HUDEP-2 (cell line): ENCODE results near the gene TP53I3.
A peak's percentile ranks its signal among the peaks of the same experiment; 100 is the strongest.
"Not testable (repeated sequence)": the region's sequence is repeated elsewhere in the genome, so short reads cannot be mapped to it uniquely, and the experiment has no call there.

Source experiments
- DNase-seq, 76 experiments: peaks; one replicate each; lab custom pipeline; 2025; ENCODE audit not compliant: unreplicated experiment in 76 of 76; lab: John Stamatoyannopoulos, UW

Gene TP53I3

GRCh38 chr2:24101992-24102391 is 17.4 kb upstream of the TP53I3 start:
- DNase-seq: no peak

GRCh38 chr2:24100732-24101131 is 16.1 kb upstream of the TP53I3 start:
- DNase-seq: not testable (repeated sequence)

GRCh38 chr2:24095171-24095677 is 10.6 kb upstream of the TP53I3 start:
- not testable (repeated sequence) for DNase-seq

- DNase-seq: not testable (repeated sequence)
Measured at GRCh38 chr2:24093270-24093669, 8.6 kb upstream of the TP53I3 start.

GRCh38 chr2:24088821-24089359 is 4.3 kb upstream of the TP53I3 start:
- no peak for DNase-seq

GRCh38 chr2:24087032-24087431 is 2.4 kb upstream of the TP53I3 start:
- no peak for DNase-seq

GRCh38 chr2:24086241-24086640 is 1.6 kb upstream of the TP53I3 start:
- no peak for DNase-seq

- peak in 5 of 76 experiments; percentile 10 to 46 (median 26) for DNase-seq
Measured at GRCh38 chr2:24085200-24085489, 511 bp upstream of the TP53I3 start.

- DNase-seq: peak; percentile 72 to 95 (median 86)
Measured at GRCh38 chr2:24083567-24084385, 858 bp downstream of the TP53I3 start.

GRCh38 chr2:24082787-24083566 is 1.7 kb downstream of the TP53I3 start:
- peak in 1 of 76 experiments; percentile 18 for DNase-seq

GRCh38 chr2:24080701-24081100 is 3.9 kb downstream of the TP53I3 start:
- DNase-seq: no peak

GRCh38 chr2:24077879-24078278 is 6.8 kb downstream of the TP53I3 start:
- no peak for DNase-seq

- peak in 9 of 76 experiments; percentile 2 to 42 (median 23) for DNase-seq
Measured at GRCh38 chr2:24077535-24077877, 7.1 kb downstream of the TP53I3 start.

GRCh38 chr2:24076849-24077534 is 7.6 kb downstream of the TP53I3 start:
- DNase-seq: peak in 15 of 76 experiments; percentile 7 to 89 (median 33)

- peak; percentile 62 to 99 (median 97) for DNase-seq
Measured at GRCh38 chr2:24075915-24076848, 8.5 kb downstream of the TP53I3 start, which contains the start of gene SF3B6. TSS of gene SF3B6 (minus strand) at chr2:24076326. CDS start at chr2:24076229, 97 bp downstream.

GRCh38 chr2:24075259-24075658 is 9.4 kb downstream of the TP53I3 start:
- no peak for DNase-seq

GRCh38 chr2:24073816-24074215 is 10.8 kb downstream of the TP53I3 start:
- DNase-seq: no peak

- DNase-seq: no peak
Measured at GRCh38 chr2:24072259-24072658, 12.4 kb downstream of the TP53I3 start.

GRCh38 chr2:24065341-24065740 is 19.3 kb downstream of the TP53I3 start:
- no peak for DNase-seq
